Activated CD8-positive, alpha-beta memory T cell treated with anti-CD3 and anti-CD28 coated beads for 36 hours (primary cell): ENCODE measurements around the gene MAGI2. TPM values are rescaled to one million over a fixed set of nuclear protein-coding genes. Genes with fewer than 3 reads are reported as not detected.

Experiments used
- CTCF ChIA-PET: fragments of 350-600 bp; sonication (Branson Sonifier 250); formaldehyde crosslinking; loops from one replicate; lab custom pipeline; 2021; ENCODE audit warnings: antibody characterized with exemption; lab: Charles Lee
- POLR2A ChIA-PET: fragments of 350-600 bp; sonication (Branson Sonifier 250); formaldehyde crosslinking; loops from one replicate; lab custom pipeline; 2021; ENCODE audit warnings: antibody characterized with exemption; lab: Charles Lee
- total RNA-seq, 2 experiments: library from RNA; stranded (reverse); gene quantifications; one replicate each; pipeline ENCODE4 v1.2.3, GENCODE V29; 2021

Gene MAGI2
- total RNA-seq, 2 experiments from 2014 or later: 0.17 to 0.30 TPM

- CTCF ChIA-PET: no interaction called here
- POLR2A ChIA-PET: no interaction called here
Measured at GRCh38 chr7:78783179-78783962, 670.1 kb downstream of the MAGI2 start.

DNA sequence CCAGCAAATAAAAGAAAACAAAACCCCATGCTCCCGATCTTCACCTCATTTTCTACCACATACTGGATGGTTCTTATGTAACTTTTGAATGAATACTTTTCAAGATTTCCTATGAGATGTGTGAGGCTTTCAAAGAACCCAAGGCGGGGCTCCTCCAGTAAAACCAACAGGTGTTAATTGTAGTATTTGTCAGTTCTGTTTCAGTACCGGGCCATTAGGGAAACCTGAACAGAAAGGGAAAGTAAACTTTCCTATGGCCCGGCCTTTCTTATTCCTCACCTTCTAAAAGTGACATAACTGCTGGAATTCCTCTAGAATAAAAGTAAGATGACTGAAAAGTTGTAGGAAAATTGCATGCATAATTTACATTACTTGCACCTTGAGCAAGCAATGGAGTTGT, 672.9 kb downstream of the MAGI2 start:
- CTCF ChIA-PET: no interaction called here

GRCh38 chr7:78779788-78780187, 673.7 kb downstream of the MAGI2 start:
- CTCF ChIA-PET: no interaction called here
- POLR2A ChIA-PET: no interaction called here

More for the DNA sequence above, 672.9 kb downstream of the MAGI2 start:
- POLR2A ChIA-PET: no interaction called here

DNA sequence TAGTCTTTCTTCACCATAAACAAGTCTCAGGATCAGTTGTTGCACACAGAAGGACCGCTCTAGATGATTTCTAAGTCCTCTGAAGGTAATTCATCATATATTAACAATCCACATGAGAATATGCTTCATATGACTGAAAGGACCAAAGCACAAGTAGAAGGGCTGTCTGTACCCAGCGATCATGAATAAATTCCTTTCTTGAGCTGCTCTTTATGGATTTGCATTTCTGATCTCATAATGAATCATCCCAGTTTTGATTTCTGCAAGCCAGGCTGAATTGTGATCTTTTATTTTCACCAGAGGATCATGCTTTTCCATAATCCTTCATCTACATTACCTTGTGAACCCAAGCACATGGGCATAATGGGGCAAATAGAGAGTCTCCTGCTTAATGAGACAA, 675.6 kb downstream of the MAGI2 start:
- ChIA-PET CTCF (no interaction called here), POLR2A (no interaction called here)

- POLR2A ChIA-PET: no interaction called here
- CTCF ChIA-PET: no interaction called here
Measured at GRCh38 chr7:78770422-78771410, 682.8 kb downstream of the MAGI2 start.

- ChIA-PET CTCF (no interaction called here), POLR2A (no interaction called here)
Measured at GRCh38 chr7:78769481-78770101, 683.9 kb downstream of the MAGI2 start.

GRCh38 chr7:78768859-78769258, 684.6 kb downstream of the MAGI2 start:
- POLR2A ChIA-PET: no interaction called here
- CTCF ChIA-PET: no interaction called here

- CTCF ChIA-PET: no interaction called here
- POLR2A ChIA-PET: no interaction called here
Measured at GRCh38 chr7:78765943-78766729, 687.3 kb downstream of the MAGI2 start.

GRCh38 chr7:78764571-78764970, 688.9 kb downstream of the MAGI2 start:
- ChIA-PET POLR2A (no interaction called here), CTCF (no interaction called here)

GRCh38 chr7:78762625-78763024, 690.8 kb downstream of the MAGI2 start:
- POLR2A ChIA-PET: no interaction called here
- CTCF ChIA-PET: no interaction called here

DNA sequence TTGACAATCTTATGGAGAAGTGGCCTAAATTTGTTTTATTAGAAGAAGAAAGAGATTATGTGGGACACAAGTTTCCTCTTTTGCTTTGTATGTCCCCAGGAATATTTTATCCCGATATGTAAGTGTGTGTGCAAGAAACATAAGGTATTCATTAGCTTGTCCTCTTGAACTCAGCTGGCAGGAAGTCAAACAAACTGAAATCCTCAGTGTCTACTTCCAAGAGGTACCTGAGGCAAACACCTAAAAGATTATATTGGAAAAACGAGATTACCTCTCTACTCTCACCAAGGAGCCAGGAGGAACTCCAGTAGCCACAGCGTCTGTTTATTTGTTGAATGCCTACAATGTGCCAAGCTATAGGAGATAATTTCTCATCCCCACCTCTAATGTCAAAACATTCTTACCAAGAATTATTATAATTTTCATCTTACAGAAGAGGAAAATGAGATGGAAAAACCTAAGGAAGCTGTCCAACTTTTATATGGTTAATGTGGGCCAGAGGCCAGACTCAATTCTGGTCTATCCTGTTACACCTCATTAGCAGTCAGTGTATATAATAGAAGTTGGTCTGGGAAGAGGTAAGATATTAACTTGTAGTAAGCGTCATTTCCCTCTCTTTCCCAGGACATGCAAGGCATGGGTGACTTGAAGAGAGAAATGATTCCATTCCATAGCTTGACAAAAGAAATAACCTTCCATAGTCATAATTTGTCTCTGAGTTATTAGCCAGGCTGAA, 692.7 kb downstream of the MAGI2 start:
- CTCF ChIA-PET: no interaction called here
- POLR2A ChIA-PET: no interaction called here

- POLR2A ChIA-PET: no interaction called here
Measured at GRCh38 chr7:78752554-78752953, 700.9 kb downstream of the MAGI2 start.

DNA sequence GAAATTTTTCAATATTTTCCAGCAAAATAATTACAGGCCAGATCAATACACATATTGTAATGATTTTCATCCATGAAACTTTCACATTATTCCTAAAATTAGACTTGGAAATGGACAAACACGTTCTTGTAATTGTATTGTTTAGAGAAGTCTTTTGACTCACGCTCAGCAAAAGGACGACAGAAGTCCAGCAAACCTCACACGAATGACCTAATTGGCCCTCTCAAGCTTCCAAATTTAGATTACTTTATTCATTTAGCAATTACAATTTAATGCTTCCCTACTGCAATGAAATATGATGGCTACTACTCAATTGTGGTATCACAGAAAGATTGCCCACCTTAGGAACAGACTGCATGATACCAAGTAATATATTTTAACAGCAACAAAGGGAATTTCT, 702.2 kb downstream of the MAGI2 start:
- CTCF ChIA-PET: no interaction called here

More at GRCh38 chr7:78752554-78752953, 700.9 kb downstream of the MAGI2 start:
- CTCF ChIA-PET: no interaction called here

GRCh38 chr7:78749052-78749746, 704.3 kb downstream of the MAGI2 start:
- ChIA-PET CTCF (no interaction called here), POLR2A (no interaction called here)

More for the DNA sequence above, 702.2 kb downstream of the MAGI2 start:
- POLR2A ChIA-PET: no interaction called here

GRCh38 chr7:78747592-78747991, 705.9 kb downstream of the MAGI2 start:
- ChIA-PET POLR2A (no interaction called here), CTCF (no interaction called here)

- POLR2A ChIA-PET: no interaction called here
- CTCF ChIA-PET: no interaction called here
Measured at GRCh38 chr7:78746301-78746700, 707.2 kb downstream of the MAGI2 start.

DNA sequence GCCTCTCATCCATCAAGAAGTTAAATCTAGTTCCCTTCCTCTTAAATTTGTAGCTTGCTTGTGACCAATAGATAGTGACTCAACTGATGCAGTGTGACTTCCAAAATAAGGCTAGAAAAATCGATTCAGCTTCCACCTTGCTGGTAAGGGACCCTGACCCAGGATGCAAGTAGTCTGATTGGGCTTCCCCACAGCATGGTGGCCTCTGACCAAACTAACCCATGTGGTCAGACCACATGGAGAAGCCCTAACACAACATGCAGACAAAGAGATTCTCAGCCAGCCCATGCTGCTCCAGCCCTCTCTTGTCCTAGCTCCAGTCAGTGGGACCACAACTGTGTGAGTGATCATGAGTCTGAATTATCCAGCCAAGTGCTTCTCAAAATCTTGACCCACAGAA, 710.8 kb downstream of the MAGI2 start:
- ChIA-PET CTCF (no interaction called here), POLR2A (no interaction called here)

GRCh38 chr7:78736548-78736947, 716.9 kb downstream of the MAGI2 start:
- CTCF ChIA-PET: no interaction called here
- POLR2A ChIA-PET: no interaction called here
